Esophagus muscularis mucosa (tissue), 3 donors: ENCODE measurements around the gene SLC38A9.

Experiments
- POLR2A ChIP-seq: fragments of 450-650 bp; IDR thresholded peaks from one replicate; pipeline ENCODE4 v1.6.1; 2017; ENCODE audit warnings: antibody characterized with exemption, moderate library complexity, mild to moderate bottlenecking, low read depth
- POLR2AphosphoS5 ChIP-seq, 2 donors: sonication (generic); formaldehyde crosslinking; IDR thresholded peaks; one replicate each; pipeline ENCODE4 v1.6.1; 2017; ENCODE audit warnings: antibody characterized with exemption in 2 of 2
- TF ChIP-seq, protein P1 (sequence below), 3 experiments: fragments of 200-600 bp in 2 of 3; fragments of 450-650 bp in 1 of 3; sonication (generic) in 2 of 3; IDR thresholded peaks; one replicate each; pipeline ENCODE4 v1.5.1; 2017 to 2019; ENCODE audit warnings: antibody characterized with exemption in 3 of 3, mild to moderate bottlenecking in 2 of 3, moderate library complexity in 1 of 3

DNA sequence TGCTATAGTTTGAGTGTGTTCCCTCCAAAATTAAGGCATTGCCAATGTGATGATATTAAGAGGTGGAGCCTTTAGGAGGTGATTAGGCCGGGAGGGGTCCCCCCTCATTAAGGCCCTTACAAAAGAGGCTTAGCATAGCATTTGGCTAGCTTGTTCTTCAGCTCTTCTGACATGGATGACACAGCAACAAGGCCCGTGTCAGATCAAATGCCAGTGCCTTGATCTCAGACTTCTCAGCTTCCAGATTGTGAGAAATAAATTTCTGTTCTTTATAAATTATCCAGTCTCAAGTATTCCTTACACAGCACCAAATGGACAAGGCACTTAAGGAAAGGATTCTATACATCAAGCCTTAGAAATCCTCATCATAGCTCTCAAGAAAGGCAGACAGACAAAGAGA is 31.8 kb downstream of the SLC38A9 start:
- TF ChIP-seq, protein P1, sequence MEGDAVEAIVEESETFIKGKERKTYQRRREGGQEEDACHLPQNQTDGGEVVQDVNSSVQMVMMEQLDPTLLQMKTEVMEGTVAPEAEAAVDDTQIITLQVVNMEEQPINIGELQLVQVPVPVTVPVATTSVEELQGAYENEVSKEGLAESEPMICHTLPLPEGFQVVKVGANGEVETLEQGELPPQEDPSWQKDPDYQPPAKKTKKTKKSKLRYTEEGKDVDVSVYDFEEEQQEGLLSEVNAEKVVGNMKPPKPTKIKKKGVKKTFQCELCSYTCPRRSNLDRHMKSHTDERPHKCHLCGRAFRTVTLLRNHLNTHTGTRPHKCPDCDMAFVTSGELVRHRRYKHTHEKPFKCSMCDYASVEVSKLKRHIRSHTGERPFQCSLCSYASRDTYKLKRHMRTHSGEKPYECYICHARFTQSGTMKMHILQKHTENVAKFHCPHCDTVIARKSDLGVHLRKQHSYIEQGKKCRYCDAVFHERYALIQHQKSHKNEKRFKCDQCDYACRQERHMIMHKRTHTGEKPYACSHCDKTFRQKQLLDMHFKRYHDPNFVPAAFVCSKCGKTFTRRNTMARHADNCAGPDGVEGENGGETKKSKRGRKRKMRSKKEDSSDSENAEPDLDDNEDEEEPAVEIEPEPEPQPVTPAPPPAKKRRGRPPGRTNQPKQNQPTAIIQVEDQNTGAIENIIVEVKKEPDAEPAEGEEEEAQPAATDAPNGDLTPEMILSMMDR (IDR thresholded peaks at IDR 0.05), result no peak
- TF ChIP-seq POLR2A (no peak), POLR2AphosphoS5 (IDR thresholded peaks at IDR 0.05) (no peak)
